GM20000 (cell line): ENCODE results near the gene NXPE2.
"Not testable (repeated sequence)": the region's sequence is repeated elsewhere in the genome, so short reads cannot be mapped to it uniquely, and the experiment has no call there.

Source experiments
- DNase-seq: peaks from one replicate; pipeline ENCODE4 v3.0.0; 2012; ENCODE audit warnings: low spot score
- CTCF ChIP-seq: IDR thresholded peaks from 2 replicates; pipeline ENCODE4 v1.5.1; 2012; ENCODE audit warnings: mild to moderate bottlenecking, control low read depth; ENCODE audit errors: extremely low read depth, missing control alignments

The NXPE2 gene

GRCh38 chr11:114678125-114679036 is at the start of gene NXPE2:
Gene NXPE2, plus strand, starts transcription at chr11:114678527. Its CDS starts 49 bp downstream, at chr11:114678576.
- DNase-seq, result no peak

GRCh38 chr11:114631445-114631965 is 46.8 kb upstream of the NXPE2 start:
- DNase-seq, result not testable (repeated sequence)

More at GRCh38 chr11:114678125-114679036, at the start of gene NXPE2:
- no peak for TF ChIP-seq CTCF

GRCh38 chr11:114639440-114639839 is 38.9 kb upstream of the NXPE2 start:
- DNase-seq, result not testable (repeated sequence)

GRCh38 chr11:114650661-114651060 is 27.7 kb upstream of the NXPE2 start:
- DNase-seq, result no peak
- no peak for TF ChIP-seq CTCF

GRCh38 chr11:114651145-114651718 is 27.1 kb upstream of the NXPE2 start:
- TF ChIP-seq CTCF, result no peak
- no peak for DNase-seq

- no peak for TF ChIP-seq CTCF
- DNase-seq, result no peak
These were observed 25.2 kb upstream of the NXPE2 start for GRCh38 chr11:114653148-114653547.

GRCh38 chr11:114664641-114665040 is 13.7 kb upstream of the NXPE2 start:
- no peak for TF ChIP-seq CTCF
- DNase-seq, result no peak

GRCh38 chr11:114666760-114667159 is 11.6 kb upstream of the NXPE2 start:
- no peak for TF ChIP-seq CTCF
- no peak for DNase-seq
